Inferior parietal cortex (tissue), 1 donor: ENCODE measurements around the gene PDPN.

ENCODE experiments used
- DNase-seq: peaks from one replicate; pipeline ENCODE4 v3.0.0-alpha.2; 2016; ENCODE audit errors: extremely low spot score

PDPN gene

GRCh38 chr1:13617773-13618172 is 34.1 kb downstream of the PDPN start:
- DNase-seq: no peak

DNA sequence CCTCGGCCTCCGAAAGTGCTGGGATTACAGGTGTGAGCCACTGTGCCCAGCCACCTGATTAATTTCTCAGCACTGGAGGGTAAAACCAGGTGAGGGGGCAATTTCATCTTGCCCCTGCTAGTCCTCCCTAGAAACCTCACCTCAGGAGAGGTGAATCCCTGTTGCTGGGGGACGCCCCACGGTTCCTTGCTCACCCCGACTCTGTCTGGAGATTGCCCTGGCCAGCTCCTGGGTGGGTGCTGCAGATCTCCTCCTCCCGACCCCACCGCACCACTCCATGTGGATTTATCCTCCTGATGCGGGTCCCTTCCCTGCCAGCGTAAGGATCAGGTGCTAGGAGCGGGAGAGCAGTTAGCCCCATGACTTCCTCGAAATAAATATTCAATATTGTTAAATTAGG is 34.9 kb downstream of the PDPN start:
- DNase-seq: no peak

- DNase-seq: no peak
Measured at GRCh38 chr1:13619909-13620308, 36.3 kb downstream of the PDPN start.

- no peak for DNase-seq
Measured at GRCh38 chr1:13620825-13621224, 37.2 kb downstream of the PDPN start.

DNA sequence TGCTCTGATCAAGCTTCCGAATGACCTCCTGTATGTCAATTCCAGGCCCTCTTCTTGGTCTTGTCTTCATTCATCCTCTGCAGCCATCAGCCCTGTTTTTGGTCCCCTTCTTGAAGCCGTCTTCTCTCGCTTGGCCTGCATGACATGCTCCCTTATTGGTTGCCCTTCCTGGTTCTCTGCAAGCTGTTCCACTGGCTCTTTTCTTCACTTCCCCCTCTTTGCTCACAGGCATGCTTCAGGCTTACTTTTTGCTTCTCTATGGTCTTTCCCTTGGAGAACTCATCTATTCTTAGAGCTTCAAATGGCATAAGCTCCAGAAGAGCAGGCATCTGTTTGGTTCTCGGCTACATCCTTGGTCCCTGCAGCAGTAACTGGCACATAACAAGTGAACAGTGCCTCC is 38.8 kb downstream of the PDPN start:
- no peak for DNase-seq

DNA sequence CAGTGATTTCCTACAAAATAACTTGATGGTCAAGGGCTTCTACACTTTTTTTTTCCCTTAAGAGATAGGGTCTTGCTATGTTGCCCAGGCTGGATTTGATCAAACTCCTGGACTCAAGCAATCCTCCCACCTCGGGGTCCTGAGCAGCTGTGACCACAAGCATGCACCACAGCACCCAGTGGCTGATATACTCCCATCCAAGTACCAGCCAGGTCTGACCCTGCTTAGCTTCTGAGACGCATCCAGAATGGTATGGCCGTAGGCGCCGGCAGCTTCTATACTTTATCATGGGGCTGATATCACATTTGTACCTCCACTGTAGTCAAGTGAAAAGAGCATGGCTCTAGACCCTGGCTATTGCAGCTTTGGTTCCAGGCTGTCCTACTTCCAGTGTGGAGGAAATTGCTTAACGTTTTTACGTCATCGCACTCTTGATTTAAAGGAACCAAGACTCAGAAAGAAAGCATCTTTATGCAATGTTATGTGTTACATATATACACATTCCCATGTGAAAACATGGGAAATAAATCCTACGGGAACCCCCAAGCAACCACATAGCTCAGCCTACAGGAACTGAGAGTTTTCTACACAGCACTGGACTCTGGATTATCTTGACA is 39.5 kb downstream of the PDPN start:
- no peak for DNase-seq

GRCh38 chr1:13624526-13624925 is 40.9 kb downstream of the PDPN start:
- DNase-seq: no peak

DNA sequence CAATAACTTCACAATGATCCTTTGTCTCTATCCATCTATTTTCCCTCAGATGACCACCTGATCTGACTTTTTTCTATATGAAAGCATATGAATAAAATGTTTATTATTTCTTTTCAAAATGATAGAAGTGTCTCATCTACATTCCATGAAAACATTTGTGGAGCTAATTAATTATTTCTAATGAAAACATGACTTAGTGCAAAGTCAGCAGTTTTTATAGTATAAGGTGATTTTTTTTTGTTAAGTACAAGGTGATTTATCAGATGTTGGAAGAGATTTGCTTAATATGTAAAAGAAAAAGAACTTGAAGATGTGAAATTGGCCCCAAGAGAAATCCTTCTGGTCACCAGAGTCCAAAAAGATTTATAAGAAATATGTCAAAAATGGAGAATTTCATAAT is 43.5 kb downstream of the PDPN start:
- DNase-seq: no peak

- no peak for DNase-seq
Measured at GRCh38 chr1:13628218-13628617, 44.6 kb downstream of the PDPN start.

GRCh38 chr1:13628711-13629110 is 45.1 kb downstream of the PDPN start:
- DNase-seq: no peak

DNA sequence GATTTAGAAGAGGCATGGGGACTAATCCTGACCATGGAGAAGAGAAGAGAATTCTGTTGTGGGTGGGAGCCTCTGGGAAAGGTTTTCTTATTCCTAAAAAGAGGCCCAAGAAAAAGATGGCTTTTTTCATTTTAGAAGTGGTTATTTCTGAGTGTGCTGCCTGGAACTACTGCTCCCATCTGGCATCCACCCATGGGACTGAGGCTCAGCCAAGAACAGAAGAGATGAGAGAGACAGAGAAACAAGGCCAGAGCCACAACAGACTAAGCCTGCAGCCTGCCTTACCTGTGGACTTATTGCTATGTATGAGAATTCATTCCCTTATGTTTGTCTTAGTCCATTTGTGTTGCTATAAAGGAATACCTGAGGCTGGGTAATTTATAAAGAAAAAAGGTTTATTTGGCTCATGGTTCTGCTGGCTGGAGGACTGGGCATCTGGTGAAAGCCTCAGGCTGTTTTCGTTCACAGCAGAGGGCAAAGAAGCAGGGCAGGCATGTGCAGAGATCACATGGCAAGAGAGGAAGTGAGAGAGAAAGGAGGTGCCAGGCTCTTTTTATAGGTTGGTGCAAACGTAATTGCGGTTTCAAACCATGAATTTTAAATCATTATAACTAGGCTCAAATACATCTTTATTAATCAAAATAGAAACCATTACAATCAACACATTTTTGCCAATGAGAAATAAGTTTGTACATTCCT is 58.8 kb downstream of the PDPN start:
- DNase-seq: no peak

GRCh38 chr1:13643017-13643416 is 59.4 kb downstream of the PDPN start:
- no peak for DNase-seq

GRCh38 chr1:13646521-13646920 is 62.9 kb downstream of the PDPN start:
- DNase-seq: no peak

DNA sequence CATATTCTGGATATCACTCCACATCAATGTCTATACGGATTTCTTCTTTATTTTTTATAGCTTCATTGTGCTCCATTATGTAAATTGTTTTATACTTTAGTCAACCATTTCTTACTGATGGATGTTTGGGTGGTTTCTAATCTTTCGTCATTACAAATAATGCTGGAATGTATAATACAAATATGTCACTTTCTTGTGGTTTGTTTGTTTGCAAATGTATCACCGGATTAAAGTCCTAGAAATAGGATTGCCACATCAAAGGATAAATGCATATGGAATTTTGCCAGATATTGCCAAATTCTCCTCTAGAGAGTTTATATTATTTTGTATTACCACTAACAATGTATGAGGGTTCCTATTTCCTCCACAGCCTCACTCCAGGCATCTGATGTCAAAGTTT is 67.6 kb downstream of the PDPN start:
- DNase-seq: no peak

GRCh38 chr1:13652238-13652637 is 68.6 kb downstream of the PDPN start:
- DNase-seq: no peak

GRCh38 chr1:13661539-13661938 is 77.9 kb downstream of the PDPN start:
- no peak for DNase-seq

- no peak for DNase-seq
Measured at GRCh38 chr1:13662493-13662892, 78.9 kb downstream of the PDPN start.

DNA sequence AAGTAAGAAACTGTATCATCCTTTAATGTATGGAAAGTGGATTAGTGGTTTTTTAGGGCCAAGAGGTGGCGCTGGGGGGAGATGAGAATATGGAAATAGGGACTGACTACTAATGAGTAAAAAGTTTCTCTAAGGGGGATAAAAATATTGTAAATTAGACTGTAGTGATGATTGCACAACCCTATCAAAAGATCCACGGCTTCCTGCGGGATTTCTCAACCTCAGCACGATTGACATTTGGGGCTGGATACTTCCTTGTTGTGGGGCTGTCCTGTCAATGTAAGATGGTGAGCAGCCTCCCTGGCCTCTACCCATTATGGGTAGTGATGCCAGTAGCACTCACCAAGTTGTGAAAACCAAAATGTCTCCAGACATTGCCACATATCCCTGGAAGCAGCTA is 80.3 kb downstream of the PDPN start:
- DNase-seq: no peak

GRCh38 chr1:13664451-13664850 is 80.8 kb downstream of the PDPN start:
- no peak for DNase-seq

DNA sequence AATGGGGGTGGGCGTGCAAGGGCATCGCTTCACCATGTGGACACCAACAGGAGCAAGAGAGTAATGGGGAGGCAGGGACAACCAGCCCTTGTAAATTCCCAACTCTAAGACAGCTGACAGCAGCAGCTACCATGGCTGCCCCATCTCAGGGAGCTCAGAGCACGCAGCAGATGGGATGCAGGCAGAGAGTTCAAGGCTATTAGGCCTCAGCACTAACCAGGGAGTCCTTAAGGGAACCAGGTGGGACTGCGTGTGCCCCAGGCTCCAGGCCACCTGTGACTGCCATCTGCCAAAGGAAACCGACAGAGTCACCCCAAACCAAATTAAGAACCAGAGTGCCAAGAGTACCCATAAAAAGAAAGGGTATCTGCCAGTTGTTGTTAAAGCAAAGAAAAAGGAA is 82.7 kb downstream of the PDPN start:
- DNase-seq: no peak
